Choroid plexus epithelial cell (primary cell): Measurements from ENCODE around the gene RNF215.
A peak's percentile ranks its signal among the peaks of the same experiment; 100 is the strongest.
"Not testable (repeated sequence)": the region's sequence is repeated elsewhere in the genome, so short reads cannot be mapped to it uniquely, and the experiment has no call there.

Experiments used
- DNase-seq: peaks from one replicate; pipeline ENCODE4 v3.0.0-alpha.2; 2010; ENCODE audit warnings: low read depth
- H3K4me3 ChIP-seq: 2 replicates; pipeline ENCODE4 v1.5.1; 2011; ENCODE audit warnings: low read depth, mild to moderate bottlenecking, control low read depth, low read length, moderate library complexity
- TF ChIP-seq, protein P1 (sequence below): conservative IDR thresholded peaks from 2 replicates; pipeline ENCODE4 v1.5.1; 2011; ENCODE audit warnings: low read depth, mild to moderate bottlenecking, control low read depth, inconsistent platforms, low read length, moderate library complexity

The RNF215 gene

DNA sequence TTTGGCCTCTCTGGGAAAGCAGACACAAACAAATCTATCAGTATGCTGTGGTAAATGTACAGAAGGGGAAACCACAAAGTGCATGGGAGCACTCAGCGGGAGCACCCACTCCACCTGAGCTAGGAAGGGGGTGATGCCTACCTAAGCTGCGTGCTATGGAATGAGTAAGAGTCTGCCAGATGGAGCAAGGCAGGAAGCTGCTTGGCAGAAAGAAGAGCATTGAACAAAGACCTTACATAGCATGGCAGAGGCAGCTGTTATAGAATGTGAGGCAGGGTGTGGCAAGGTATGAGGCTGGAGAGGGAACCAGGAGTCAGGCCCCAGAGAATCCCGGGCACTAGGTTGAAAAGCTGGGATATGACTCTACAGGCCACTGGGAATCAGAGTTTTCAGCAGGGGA lies 24.6 kb upstream of the RNF215 start:
- TF ChIP-seq, protein P1, sequence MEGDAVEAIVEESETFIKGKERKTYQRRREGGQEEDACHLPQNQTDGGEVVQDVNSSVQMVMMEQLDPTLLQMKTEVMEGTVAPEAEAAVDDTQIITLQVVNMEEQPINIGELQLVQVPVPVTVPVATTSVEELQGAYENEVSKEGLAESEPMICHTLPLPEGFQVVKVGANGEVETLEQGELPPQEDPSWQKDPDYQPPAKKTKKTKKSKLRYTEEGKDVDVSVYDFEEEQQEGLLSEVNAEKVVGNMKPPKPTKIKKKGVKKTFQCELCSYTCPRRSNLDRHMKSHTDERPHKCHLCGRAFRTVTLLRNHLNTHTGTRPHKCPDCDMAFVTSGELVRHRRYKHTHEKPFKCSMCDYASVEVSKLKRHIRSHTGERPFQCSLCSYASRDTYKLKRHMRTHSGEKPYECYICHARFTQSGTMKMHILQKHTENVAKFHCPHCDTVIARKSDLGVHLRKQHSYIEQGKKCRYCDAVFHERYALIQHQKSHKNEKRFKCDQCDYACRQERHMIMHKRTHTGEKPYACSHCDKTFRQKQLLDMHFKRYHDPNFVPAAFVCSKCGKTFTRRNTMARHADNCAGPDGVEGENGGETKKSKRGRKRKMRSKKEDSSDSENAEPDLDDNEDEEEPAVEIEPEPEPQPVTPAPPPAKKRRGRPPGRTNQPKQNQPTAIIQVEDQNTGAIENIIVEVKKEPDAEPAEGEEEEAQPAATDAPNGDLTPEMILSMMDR, result no peak
- no peak overlapping the region for H3K4me3 ChIP-seq
- DNase-seq, result no peak

DNA sequence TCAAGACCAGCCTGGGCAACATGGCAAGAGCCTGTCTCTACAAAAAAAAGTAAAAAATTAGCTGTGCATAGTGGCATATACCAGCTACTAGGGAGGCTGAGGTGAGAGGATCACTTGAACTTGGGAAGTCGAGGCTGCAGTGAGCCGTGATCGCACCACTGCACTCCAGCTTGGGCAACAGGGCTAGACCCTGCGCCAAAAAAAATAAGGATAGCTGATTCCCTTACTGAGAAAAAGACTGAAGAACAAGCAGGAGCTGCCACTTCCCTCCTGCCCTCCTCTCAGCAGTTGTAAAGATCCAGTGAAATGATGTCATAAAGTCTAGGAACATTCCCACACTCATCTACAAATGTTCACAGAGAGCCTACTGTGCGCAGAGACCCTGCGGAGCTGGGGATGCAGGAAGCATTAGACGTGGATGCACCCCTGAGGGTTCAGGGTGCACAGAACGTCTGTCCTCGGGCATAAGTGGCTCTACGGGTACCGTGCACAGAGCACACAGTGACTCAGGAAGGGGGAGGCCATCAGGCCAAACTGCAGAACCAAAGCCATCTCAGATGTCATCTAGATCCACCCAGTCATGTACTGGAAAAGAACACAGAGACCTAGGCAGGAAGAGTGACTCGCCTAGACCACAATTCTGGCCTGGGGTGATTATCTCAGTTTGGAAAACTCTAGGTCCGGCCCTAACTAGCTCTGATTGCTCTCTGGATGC lies 21.3 kb upstream of the RNF215 start:
- DNase-seq, result peak; percentile 39
- H3K4me3 ChIP-seq, result no peak overlapping the region
- TF ChIP-seq, protein P1, result no peak

GRCh38 chr22:30406400-30406799 lies 19.2 kb upstream of the RNF215 start:
- H3K4me3 ChIP-seq, result no peak overlapping the region
- no peak for DNase-seq
- TF ChIP-seq, protein P1, result no peak

DNA sequence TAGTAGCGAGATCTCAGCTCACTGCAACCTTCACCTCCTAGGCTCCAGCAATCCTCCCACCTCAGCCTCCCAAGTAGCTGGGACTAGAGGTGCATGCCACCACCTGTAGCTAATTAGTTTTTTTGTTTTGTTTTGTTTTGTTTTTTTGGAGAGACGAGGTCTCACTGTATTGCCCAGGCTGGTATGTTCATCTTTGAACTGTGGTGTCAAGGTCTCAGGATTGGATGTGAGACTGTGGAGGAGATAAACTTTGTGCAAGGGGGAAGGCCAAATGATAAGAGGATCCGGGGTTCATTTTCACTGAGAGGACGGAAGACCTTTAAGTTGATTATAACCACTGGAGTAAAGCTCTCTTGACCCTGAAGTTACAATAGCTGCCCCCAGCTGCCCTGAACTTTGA lies 18.5 kb upstream of the RNF215 start:
- no peak for DNase-seq
- TF ChIP-seq, protein P1, result no peak
- no peak overlapping the region for H3K4me3 ChIP-seq

DNA sequence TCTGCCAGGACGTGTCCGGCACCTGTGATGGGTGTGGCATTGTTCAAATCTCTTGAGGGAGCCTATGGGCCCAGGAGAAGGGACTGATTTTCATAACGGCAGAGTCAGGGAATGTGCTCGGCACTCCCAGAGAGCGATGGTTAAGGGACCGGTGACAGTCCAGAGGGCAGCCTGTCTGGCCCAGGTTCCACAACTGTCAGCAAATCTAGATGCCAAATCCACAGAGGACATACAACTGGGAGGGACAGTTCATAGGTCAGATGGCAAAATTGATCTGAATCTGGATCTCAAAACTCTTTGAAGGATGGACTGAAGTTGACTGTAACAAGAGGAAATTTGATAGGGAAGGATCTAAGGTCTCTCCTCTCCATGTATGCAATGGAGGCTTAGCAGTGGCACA lies 17.1 kb upstream of the RNF215 start:
- no peak overlapping the region for H3K4me3 ChIP-seq
- DNase-seq, result no peak
- TF ChIP-seq, protein P1, result no peak

- not testable (repeated sequence) for H3K4me3 ChIP-seq, DNase-seq
Observed at GRCh38 chr22:30402766-30403104, 15.5 kb upstream of the RNF215 start.

- H3K4me3 ChIP-seq, result no peak overlapping the region
- peak; percentile 51 for DNase-seq
- TF ChIP-seq, protein P1, result no peak
Observed at GRCh38 chr22:30402028-30402765, 15.0 kb upstream of the RNF215 start.

- not testable (repeated sequence) for H3K4me3 ChIP-seq, DNase-seq
Observed at GRCh38 chr22:30401024-30401423, 13.8 kb upstream of the RNF215 start.
